GM10266 (cell line): ENCODE measurements around the gene GALNT18.
A peak's percentile ranks its signal among the peaks of the same experiment; 100 is the strongest.

Experiments
- DNase-seq: peaks from one replicate; pipeline ENCODE4 v3.0.0; 2012; ENCODE audit errors: extremely low spot score
- TF ChIP-seq, protein P1 (sequence below): IDR thresholded peaks from 2 replicates; pipeline ENCODE4 v1.5.1; 2012; ENCODE audit warnings: mild to moderate bottlenecking, low read depth; ENCODE audit not compliant: control insufficient read depth, insufficient read depth; ENCODE audit errors: missing control alignments

Gene GALNT18

DNA sequence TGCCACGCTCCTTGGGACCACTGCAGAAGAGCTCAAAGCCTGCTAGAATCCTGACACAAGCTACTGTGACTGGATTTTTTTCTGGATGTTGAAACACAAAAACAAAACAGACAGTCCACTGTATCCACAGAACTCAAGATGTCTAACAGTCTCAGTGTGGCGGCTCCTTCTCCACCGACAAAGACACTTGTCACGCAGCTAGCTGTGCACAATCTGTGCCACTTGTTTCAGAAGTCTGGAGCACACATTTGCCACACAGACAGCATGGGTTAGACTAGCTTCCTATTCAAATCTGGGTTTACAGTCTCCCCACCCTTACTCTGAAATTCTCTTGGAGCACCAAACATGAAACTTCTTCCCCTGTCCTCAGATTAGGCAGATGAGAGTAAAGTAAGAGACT, 99.2 kb downstream of the GALNT18 start:
- DNase-seq, result no peak
- TF ChIP-seq, protein P1, sequence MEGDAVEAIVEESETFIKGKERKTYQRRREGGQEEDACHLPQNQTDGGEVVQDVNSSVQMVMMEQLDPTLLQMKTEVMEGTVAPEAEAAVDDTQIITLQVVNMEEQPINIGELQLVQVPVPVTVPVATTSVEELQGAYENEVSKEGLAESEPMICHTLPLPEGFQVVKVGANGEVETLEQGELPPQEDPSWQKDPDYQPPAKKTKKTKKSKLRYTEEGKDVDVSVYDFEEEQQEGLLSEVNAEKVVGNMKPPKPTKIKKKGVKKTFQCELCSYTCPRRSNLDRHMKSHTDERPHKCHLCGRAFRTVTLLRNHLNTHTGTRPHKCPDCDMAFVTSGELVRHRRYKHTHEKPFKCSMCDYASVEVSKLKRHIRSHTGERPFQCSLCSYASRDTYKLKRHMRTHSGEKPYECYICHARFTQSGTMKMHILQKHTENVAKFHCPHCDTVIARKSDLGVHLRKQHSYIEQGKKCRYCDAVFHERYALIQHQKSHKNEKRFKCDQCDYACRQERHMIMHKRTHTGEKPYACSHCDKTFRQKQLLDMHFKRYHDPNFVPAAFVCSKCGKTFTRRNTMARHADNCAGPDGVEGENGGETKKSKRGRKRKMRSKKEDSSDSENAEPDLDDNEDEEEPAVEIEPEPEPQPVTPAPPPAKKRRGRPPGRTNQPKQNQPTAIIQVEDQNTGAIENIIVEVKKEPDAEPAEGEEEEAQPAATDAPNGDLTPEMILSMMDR, result no peak

DNA sequence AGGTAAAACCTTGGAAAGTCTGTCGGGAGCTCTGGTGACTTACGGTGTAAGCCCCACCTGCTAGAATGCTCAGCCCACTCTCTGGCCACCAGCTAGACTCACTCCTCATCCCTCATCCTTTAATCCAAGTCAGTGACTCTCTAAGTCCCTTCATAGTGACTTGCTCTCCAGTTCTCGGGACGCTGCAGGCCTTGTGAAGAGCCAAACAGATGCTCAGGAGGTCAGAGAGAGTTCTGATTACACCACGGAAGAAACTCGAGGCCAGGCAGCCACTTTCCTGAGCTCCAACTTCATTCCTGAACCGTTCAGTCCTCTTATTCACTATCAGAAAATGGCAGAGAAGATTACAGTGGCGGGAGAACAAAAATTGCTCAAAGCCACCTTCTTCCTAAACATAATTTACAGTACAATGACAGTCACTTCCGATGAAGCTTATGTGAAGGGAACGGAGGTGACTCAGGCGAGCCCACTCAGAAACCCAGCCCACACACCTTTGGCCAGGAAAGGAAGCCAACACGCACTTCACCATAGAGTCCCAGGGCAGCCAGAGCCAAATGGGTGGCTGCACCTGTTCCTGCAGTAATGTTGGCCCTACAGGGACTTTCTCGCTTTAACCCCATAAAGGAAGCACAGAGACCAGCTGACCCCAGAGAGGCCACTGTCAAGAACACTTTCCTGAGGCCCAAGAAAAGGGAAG, 100.4 kb downstream of the GALNT18 start:
- peak; percentile 24 for DNase-seq
- TF ChIP-seq, protein P1, result no peak

DNA sequence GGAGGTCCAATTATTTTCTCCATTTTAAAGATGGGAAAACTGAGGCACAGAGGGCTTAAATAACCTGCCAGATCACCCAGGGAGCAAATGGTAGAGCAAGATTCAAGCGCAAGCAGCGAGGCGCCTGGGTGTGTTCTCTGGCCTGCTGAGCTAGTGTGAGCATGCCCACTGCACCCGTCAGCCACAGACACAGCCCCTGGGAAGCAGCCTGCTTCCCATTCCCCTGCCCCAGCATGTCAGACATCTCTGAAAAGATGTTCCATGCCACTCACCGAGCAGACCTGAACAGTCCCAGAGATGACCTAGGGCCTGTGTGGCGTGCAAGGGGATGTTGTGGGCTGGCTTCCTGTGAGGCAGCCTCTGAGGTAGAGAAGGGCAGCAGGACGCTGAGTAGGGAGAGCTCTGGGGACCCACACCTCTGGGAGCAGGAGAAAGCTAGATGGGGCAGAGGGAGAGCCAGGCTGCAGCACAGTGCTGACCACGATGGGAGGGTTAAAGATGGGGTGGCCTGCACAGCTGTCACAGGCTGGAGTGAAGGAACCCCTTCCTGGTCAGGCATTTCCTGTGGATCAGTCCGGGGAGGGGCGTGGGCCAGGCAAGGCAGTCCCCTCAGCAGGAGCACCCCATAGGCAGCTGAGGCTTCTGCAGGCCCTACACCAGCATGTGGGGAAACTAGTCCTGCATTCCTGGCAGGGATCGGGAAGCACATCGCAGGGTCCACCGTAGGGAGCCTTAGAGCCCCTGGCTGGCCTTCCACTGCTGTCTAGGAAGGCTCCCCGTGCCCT, 101.4 kb downstream of the GALNT18 start:
- TF ChIP-seq, protein P1, result no peak
- DNase-seq, result no peak

DNA sequence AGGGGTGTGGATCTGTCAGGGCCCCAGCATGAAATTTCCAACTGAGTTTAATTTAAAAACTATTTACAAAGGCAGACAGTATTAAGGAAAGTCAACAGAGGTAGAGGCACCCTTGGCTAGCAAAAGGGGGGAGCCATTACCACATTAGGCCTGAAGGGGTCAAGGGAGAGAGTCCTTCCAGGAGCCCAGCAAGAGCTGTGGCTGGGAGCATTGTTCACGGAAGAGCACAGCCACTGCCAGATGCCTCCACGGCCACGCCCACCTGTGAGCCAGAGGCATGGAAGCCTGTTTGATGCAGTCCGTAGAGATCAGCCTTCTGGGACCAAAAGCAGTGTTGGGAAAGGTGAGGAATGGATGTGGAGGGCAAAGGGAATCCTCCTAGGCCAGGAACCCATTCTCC, 102.6 kb downstream of the GALNT18 start:
- DNase-seq, result no peak
- TF ChIP-seq, protein P1, result no peak

DNA sequence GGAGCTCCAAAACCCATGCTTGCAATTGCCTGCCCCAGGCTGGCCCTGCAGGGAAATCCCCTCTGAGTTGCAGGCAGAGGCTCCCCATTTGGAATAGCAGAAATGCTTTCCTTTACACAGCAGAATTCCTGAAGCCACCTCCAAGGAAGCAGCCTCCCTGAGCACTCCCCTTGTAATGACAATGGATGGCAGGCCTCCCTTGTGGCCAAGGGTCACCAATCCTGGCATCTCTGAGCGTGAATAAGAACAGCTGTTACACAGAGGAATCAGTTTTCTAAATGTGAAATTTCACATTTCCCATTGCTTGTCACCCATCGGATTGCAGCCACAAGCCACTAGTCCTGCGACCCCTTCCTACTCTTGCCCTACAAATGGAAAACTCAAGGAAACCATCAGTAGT, 107.6 kb downstream of the GALNT18 start:
- TF ChIP-seq, protein P1, result no peak
- DNase-seq, result no peak

DNA sequence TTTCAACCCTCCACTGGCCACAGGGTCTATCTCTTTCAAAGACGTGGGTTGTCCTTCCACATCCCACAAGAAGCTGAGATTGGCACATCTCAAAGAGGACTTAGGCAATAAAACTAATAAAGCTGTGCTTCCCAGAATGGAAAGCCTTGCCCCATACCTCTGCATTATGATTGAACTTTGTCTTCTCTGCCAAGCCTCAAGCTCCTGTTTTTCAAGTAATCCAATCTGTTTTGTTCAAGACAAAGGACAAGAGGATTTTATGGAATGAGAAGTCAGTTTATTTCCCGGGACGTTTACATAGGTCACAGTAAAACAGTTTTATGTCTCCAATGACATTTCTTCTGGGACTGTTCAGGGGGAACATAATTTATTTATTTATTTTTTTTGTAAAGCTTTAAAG, 108.4 kb downstream of the GALNT18 start:
- DNase-seq, result no peak

DNA sequence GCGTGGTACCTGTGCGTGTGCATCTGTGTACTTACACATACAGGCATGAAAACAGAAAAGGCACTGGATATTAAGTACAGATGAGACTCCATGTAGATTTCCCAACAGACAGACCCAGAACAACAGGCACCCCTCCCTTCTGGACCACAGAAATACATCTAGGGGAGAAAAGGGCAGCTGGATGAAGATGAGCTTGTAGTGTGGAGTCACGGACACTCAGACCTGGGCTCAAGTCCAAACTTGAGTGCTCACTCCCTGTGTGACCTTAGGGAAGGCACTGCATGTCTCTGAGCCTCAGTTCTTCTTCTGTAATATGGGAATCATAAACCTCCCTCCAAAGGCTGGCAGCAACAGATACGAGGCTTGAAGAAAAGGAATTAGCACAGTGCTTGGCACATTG, 108.9 kb downstream of the GALNT18 start:
- TF ChIP-seq, protein P1, result no peak
- no peak for DNase-seq

More for the DNA sequence above, 108.4 kb downstream of the GALNT18 start:
- TF ChIP-seq, protein P1, result no peak
